Omental fat pad (tissue), 4 donors: ENCODE data around the gene FAM193B. TPM values are rescaled to one million over a fixed set of nuclear protein-coding genes. Genes with fewer than 3 reads are reported as not detected.
A peak's percentile ranks its signal among the peaks of the same experiment; 100 is the strongest.

Experiments
- ATAC-seq: fragments of 150-250 bp; one replicate; pipeline ENCODE4 v1.9.1; 2016; ENCODE audit warnings: mild to moderate bottlenecking, moderate library complexity; ENCODE audit not compliant: low FRiP score
- DNase-seq: peaks from one replicate; pipeline ENCODE4 v3.0.0-alpha.2; 2019; ENCODE audit warnings: low spot score
- total RNA-seq, 4 donors: library from RNA; depleted of rRNA; stranded (reverse); fragments of >200 nt; gene quantifications; one replicate each; pipeline ENCODE4 v1.1.0, GENCODE V29; 2016
- TF ChIP-seq, protein P1 (sequence below), 3 donors: fragments of 450-650 bp; IDR thresholded peaks; one replicate each; pipeline ENCODE4 v1.5.1; 2016 to 2017; ENCODE audit warnings: antibody characterized with exemption in 3 of 3, mild to moderate bottlenecking in 3 of 3, moderate library complexity in 2 of 3

FAM193B gene
- total RNA-seq, 4 donors from 2014 or later = 43.3 to 92.5 (median 50.9) TPM

DNA sequence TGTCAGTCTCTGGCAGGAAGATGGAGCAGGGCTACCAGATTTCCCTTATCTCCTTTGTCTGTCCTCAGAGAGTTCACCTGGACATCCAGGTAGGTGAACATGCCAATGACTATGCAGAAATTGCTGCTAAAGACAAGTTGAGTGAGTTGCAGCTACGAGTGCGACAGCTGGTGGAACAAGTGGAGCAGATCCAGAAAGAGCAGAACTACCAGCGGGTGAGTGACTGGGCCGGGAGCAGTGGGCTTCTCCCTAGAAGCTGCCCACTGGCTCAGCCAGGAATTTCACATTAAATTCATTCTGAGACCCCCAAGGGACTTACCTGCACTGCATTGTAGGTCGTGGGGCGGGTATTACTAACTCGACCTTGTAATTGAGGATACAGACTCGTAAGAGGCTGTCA, 39.7 kb upstream of the FAM193B start:
- no peak for DNase-seq
- no peak for ATAC-seq
- TF ChIP-seq, protein P1, sequence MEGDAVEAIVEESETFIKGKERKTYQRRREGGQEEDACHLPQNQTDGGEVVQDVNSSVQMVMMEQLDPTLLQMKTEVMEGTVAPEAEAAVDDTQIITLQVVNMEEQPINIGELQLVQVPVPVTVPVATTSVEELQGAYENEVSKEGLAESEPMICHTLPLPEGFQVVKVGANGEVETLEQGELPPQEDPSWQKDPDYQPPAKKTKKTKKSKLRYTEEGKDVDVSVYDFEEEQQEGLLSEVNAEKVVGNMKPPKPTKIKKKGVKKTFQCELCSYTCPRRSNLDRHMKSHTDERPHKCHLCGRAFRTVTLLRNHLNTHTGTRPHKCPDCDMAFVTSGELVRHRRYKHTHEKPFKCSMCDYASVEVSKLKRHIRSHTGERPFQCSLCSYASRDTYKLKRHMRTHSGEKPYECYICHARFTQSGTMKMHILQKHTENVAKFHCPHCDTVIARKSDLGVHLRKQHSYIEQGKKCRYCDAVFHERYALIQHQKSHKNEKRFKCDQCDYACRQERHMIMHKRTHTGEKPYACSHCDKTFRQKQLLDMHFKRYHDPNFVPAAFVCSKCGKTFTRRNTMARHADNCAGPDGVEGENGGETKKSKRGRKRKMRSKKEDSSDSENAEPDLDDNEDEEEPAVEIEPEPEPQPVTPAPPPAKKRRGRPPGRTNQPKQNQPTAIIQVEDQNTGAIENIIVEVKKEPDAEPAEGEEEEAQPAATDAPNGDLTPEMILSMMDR (IDR thresholded peaks at IDR 0.05) = no peak

DNA sequence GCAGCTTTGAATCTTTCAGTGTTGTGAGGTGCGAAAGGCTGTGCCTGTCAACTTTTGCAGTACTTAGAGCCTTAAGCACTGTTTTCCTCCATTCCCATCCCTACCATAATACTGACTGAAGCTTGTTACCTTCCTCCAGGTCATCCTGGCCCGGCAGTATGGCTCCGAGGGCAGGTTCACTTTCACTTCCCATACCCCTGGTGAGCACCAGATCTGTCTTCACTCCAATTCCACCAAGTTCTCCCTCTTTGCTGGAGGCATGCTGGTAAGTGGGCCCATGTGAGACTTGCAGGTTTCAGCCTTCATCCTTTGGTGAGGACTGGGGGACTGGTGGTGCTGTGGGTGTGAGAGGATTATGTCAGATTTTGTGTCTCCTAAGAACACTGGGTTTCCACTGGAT, 39.1 kb upstream of the FAM193B start:
- no peak for ATAC-seq
- TF ChIP-seq, protein P1 (IDR thresholded peaks at IDR 0.05) = no peak
- DNase-seq = no peak

GRCh38 chr5:177592905-177593304, 38.5 kb upstream of the FAM193B start:
- no peak for ATAC-seq
- TF ChIP-seq, protein P1 (IDR thresholded peaks at IDR 0.05) = no peak
- DNase-seq = no peak

GRCh38 chr5:177592010-177592834, 37.9 kb upstream of the FAM193B start, which contains the start of gene TMED9:
Gene TMED9 (plus strand): TSS chr5:177592203. CDS start chr5:177592215, 12 bp downstream.
- ATAC-seq (peak; percentile 97), DNase-seq (peak; percentile 35)
- TF ChIP-seq, protein P1 (IDR thresholded peaks at IDR 0.05) = no peak

DNA sequence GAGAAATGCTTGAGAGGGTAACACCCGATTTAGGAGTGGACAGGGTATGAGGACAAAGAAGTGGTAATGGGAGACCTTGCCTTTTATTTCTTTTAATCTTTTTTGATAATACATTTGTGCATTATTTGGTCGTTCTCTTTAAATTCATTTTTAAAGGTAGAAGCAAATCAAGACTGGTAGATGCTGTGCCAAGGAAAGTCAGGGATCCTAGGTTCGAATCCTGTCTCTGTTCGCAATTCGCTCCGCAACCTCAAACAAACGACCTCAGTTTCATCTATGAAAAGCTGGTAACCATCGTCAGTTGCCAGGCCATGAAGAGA, 37.3 kb upstream of the FAM193B start:
- TF ChIP-seq, protein P1 (IDR thresholded peaks at IDR 0.05) = no peak
- DNase-seq = no peak
- ATAC-seq = no peak

DNA sequence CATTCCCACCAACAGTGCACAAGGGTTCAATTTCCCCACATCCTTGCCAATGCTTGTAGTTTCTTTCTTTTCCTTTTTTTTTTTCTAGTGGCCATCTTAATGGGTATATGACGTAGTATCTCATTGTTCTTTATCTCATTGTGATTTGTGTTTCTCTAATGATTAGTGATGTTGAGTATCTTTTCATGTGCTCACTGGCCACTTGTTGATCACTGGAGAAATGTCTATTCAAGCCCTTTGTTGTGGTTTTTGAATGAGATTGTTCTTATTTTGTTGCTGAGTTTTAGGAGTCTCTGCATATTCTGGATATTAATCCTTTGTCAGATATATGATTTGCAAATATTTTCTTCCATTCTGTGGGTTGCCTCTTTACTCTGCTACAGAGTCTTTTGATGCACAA, 36.0 kb upstream of the FAM193B start:
- ATAC-seq = no peak
- TF ChIP-seq, protein P1 (IDR thresholded peaks at IDR 0.05) = no peak
- DNase-seq = no peak

- TF ChIP-seq, protein P1 (IDR thresholded peaks at IDR 0.05) = no peak
- ATAC-seq (no peak), DNase-seq (no peak)
Observed at GRCh38 chr5:177588413-177588909, 34.1 kb upstream of the FAM193B start.
